K562 (cell line): ENCODE data around the gene YJU2. TPM values are rescaled to one million over a fixed set of nuclear protein-coding genes. Genes with fewer than 3 reads are reported as not detected.
A peak's percentile ranks its signal among the peaks of the same experiment; 100 is the strongest.

Source experiments
- ARID1B ChIP-seq: fragments of 450-650 bp; IDR thresholded peaks from 2 replicates; pipeline ENCODE4 v1.6.1; 2016; ENCODE audit warnings: antibody characterized with exemption, mild to moderate bottlenecking, inconsistent platforms
- CEBPG ChIP-seq, 3 experiments: fragments of 200-800 bp in 1 of 3; sonication (Bioruptor generic) in 1 of 3; sonication (generic) in 1 of 3; formaldehyde crosslinking in 1 of 3; IDR thresholded peaks in 2 of 3; conservative IDR thresholded peaks in 1 of 3; 2 replicates each; pipeline versions ENCODE4 v1.6.1 to v1.8.0; 2016 to 2022; ENCODE audit warnings: missing compliant biosample characterization in 2 of 3, missing genetic modification characterization in 2 of 3, mild to moderate bottlenecking in 1 of 3, missing genetic modification reagents in 1 of 3
- EGR1 ChIP-seq: fragments of 450-650 bp; conservative IDR thresholded peaks from 2 replicates; pipeline ENCODE4 v1.6.1; 2017; ENCODE audit warnings: mild to moderate bottlenecking
- FOXK2 ChIP-seq, 2 experiments: fragments of 450-650 bp; IDR thresholded peaks in 1 of 2; conservative IDR thresholded peaks in 1 of 2; 2 replicates each; pipeline ENCODE4 v1.6.1; 2016; ENCODE audit warnings: low read depth in 2 of 2, mild to moderate bottlenecking in 1 of 2
- FOXP1 ChIP-seq: sonication (generic); formaldehyde crosslinking; IDR thresholded peaks from 2 replicates; pipeline ENCODE4 v1.8.0; 2022; ENCODE audit warnings: mild to moderate bottlenecking, missing genetic modification reagents
- GABPB1 ChIP-seq: sonication (generic); formaldehyde crosslinking; IDR thresholded peaks from 2 replicates; pipeline ENCODE4 v1.8.0; 2022; ENCODE audit warnings: mild to moderate bottlenecking, missing genetic modification reagents
- HDGF ChIP-seq: fragments of 450-650 bp; IDR thresholded peaks from 2 replicates; pipeline ENCODE4 v1.6.1; 2016
- NONO ChIP-seq, 2 experiments: fragments of 200-400 bp in 1 of 2; fragments of 450-650 bp in 1 of 2; formaldehyde crosslinking in 1 of 2; IDR thresholded peaks; 2 replicates each; pipeline ENCODE4 v1.6.1; 2017; ENCODE audit warnings: low read depth in 2 of 2, mild to moderate bottlenecking in 2 of 2, moderate library complexity in 2 of 2, low read length in 1 of 2
- PML ChIP-seq: IDR thresholded peaks from 2 replicates; pipeline ENCODE4 v1.6.1; 2012; ENCODE audit warnings: low read length, inconsistent platforms
- POLR2A ChIP-seq: fragments of 450-650 bp; conservative IDR thresholded peaks from 2 replicates; pipeline ENCODE4 v1.6.1; 2016
- POLR2AphosphoS5 ChIP-seq: IDR thresholded peaks from 2 replicates; pipeline ENCODE4 v1.6.1; 2011; ENCODE audit warnings: mild to moderate bottlenecking, low read depth, low read length, moderate library complexity; ENCODE audit not compliant: control insufficient read depth, insufficient read depth
- RBFOX2 ChIP-seq: fragments of 200-400 bp; formaldehyde crosslinking; IDR thresholded peaks from 2 replicates; pipeline ENCODE4 v1.6.1; 2017; ENCODE audit warnings: low read depth, mild to moderate bottlenecking, low read length, moderate library complexity
- RBM39 ChIP-seq: fragments of 200-400 bp; formaldehyde crosslinking; optimal IDR thresholded peaks from 2 replicates; pipeline ENCODE3; 2018; ENCODE audit warnings: low read depth, low read length
- SMARCA4 ChIP-seq: fragments of 450-650 bp; IDR thresholded peaks from 2 replicates; pipeline ENCODE4 v1.6.1; 2016
- SUPT5H ChIP-seq: fragments of 450-650 bp; IDR thresholded peaks from 2 replicates; pipeline ENCODE4 v1.6.1; 2016
- TEAD1 ChIP-seq, 2 experiments: fragments of 450-650 bp in 1 of 2; sonication (generic) in 1 of 2; formaldehyde crosslinking; IDR thresholded peaks; 2 replicates each; pipeline versions ENCODE4 v1.4.0 to v1.8.0; 2020 to 2022; ENCODE audit warnings: mild to moderate bottlenecking in 2 of 2, missing genetic modification reagents in 1 of 2
- ZKSCAN1 ChIP-seq: fragments of 150-350 bp; IDR thresholded peaks from 2 replicates; pipeline ENCODE4 v1.6.1; 2016; ENCODE audit warnings: low read depth, low read length
- ZNF184 ChIP-seq: sonication (generic); formaldehyde crosslinking; IDR thresholded peaks from 2 replicates; pipeline ENCODE4 v1.5.0; 2020; ENCODE audit warnings: missing genetic modification reagents
- ZNF197 ChIP-seq: fragments of 200-800 bp; sonication (Bioruptor generic); IDR thresholded peaks from 2 replicates; pipeline ENCODE4 v1.6.1; 2016; ENCODE audit warnings: low read depth, missing genetic modification characterization, missing compliant biosample characterization
- ZNF408 ChIP-seq: fragments of 250-450 bp; sonication (Bioruptor Pico); IDR thresholded peaks from 2 replicates; pipeline ENCODE4 v1.4.0; 2020; ENCODE audit warnings: low read depth, mild to moderate bottlenecking, moderate library complexity
- ZNF75A ChIP-seq: fragments of 450-650 bp; formaldehyde crosslinking; IDR thresholded peaks from 2 replicates; pipeline ENCODE4 v1.4.0; 2020; ENCODE audit warnings: mild to moderate bottlenecking
- ZSCAN32 ChIP-seq: fragments of 450-650 bp; formaldehyde crosslinking; IDR thresholded peaks from 2 replicates; pipeline ENCODE4 v1.4.0; 2020; ENCODE audit warnings: mild to moderate bottlenecking, moderate library complexity
- polyA plus RNA-seq, 8 experiments: library from polyadenylated mRNA; depleted of rRNA in 4 of 8; stranded (reverse) in 5 of 8; unstranded in 3 of 8; fragments of >200 nt; fragmentation: Nextera tagmentation in 2 of 8; fragmentation: Illumina TruSeq in 1 of 8; extraction: Ambion mirVana in 2 of 8; extraction: Trizol in 1 of 8; gene quantifications; 2 replicates each; pipeline versions ENCODE4 v1.2.1 to v1.2.3, GENCODE V29; 2011 to 2014; ENCODE audit warnings: inconsistent platforms in 1 of 8, missing spikeins in 1 of 8
- total RNA-seq, 7 experiments: library from RNA; depleted of rRNA in 6 of 7; stranded (reverse); fragments of >200 nt in 6 of 7; fragmentation: Illumina TruSeq in 2 of 7; extraction: Trizol in 2 of 7; gene quantifications; 2 replicates each; pipeline versions ENCODE4 v1.2.1 to v1.2.3, GENCODE V29; 2011 to 2021; ENCODE audit warnings: low replicate concordance in 1 of 7
- TF ChIP-seq, protein P1 (sequence below), 2 experiments: IDR thresholded peaks; 2 replicates each; pipeline ENCODE4 v1.6.1; 2011; ENCODE audit warnings: borderline replicate concordance in 1 of 2, control low read depth in 1 of 2, low read depth in 1 of 2, low read length in 1 of 2, mild to moderate bottlenecking in 1 of 2, mixed read lengths in 1 of 2, moderate library complexity in 1 of 2; ENCODE audit not compliant: insufficient read depth in 1 of 2, insufficient read length in 1 of 2, poor library complexity in 1 of 2, severe bottlenecking in 1 of 2; ENCODE audit errors: extremely low read depth in 1 of 2
- TF ChIP-seq, protein P2 (sequence below), 2 experiments: fragments of 450-650 bp in 1 of 2; sonication (generic) in 1 of 2; formaldehyde crosslinking in 1 of 2; IDR thresholded peaks in 1 of 2; conservative IDR thresholded peaks in 1 of 2; 2 replicates each; pipeline versions ENCODE4 v1.6.1 to v1.8.1; 2016 to 2023; ENCODE audit warnings: mild to moderate bottlenecking in 2 of 2, moderate library complexity in 2 of 2, inconsistent platforms in 1 of 2, missing genetic modification reagents in 1 of 2
- TF ChIP-seq, protein P3 (sequence below): sonication (generic); formaldehyde crosslinking; IDR thresholded peaks from 2 replicates; pipeline ENCODE4 v1.8.1; 2022; ENCODE audit warnings: missing genetic modification reagents

Gene YJU2
- total and polyA plus RNA-seq, 9 of the 15 experiments (the other 6 are each of a cell fraction or from before 2014, with no cell fraction given) = 0.41 to 34.9 (median 19.3) TPM

DNA sequence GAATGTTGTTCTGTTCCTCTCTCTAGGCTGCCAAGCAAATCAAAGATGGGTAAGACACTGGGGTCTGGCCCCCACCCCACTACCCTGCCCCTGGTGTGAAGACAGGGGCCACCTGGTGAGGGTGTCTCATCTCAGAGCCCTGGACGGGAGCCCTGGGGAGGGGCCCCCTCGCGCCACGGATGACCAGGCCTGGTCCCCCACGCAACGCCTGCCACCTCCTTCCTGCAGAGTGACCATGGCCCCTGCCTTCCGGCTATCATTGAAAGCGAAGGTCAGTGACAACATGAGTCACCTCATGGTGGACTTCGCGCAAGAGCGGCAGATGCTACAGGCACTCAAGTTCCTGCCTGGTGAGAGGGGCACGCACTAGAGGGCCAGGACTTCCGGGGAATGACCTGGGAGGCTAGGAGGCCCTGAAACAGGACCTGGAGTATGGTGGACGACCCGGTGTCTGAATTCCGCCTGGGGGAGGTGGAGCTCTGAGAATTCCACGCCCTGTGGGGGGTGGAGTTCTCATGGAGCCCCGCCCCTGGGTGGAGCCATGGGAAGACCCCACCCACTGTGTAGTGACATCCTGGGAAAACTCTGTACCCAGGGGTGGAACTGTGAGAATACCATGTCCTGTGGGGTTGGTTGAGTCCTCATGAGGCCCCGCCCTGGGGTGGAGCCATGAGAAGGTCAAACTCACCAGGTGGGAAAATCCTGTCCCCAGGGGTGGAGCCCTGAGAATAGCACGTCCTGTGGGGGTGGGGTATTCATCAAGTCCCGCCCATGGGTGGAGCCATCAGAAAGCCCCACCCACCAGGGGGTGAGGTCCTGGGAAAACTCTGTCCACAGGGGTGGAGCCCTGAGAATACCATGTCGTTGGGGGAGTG lies 63.6 kb downstream of the YJU2 start (continued):
- TF ChIP-seq CEBPG (CRISPR knock-in tag; IDR thresholded peaks at IDR 0.05) (0 out of 2 replicates have a peak, but pooled peaks have one; percentile 35), CEBPG (tag; conservative IDR thresholded peaks at IDR 0.05 in 1 of 2, IDR thresholded peaks at IDR 0.05 in 1 of 2) (no peak), PML (peak; percentile 62; the same call in 1 of the 2 replicates), POLR2A (peak; percentile 85), ZKSCAN1 (no peak; the same call in 1 of the 2 replicates), FOXP1 (CRISPR knock-in tag) (peak; percentile 27; the same call in 1 of the 2 replicates), NONO (IDR thresholded peaks at IDR 0.05; ENCODE audit: low read depth in 2 of 2, low read length in 1 of 2) (0 out of 4 replicates have a peak, but pooled peaks of 1 of the 2 experiments have one; percentile 15), ZNF75A (CRISPR knock-in tag) (peak; percentile 78), EGR1 (0 out of 2 replicates have a peak, but pooled peaks have one; percentile 7), FOXK2 (conservative IDR thresholded peaks at IDR 0.05 in 1 of 2, IDR thresholded peaks at IDR 0.05 in 1 of 2; ENCODE audit: low read depth in 2 of 2) (peak in 1 of 2 experiments; percentile 14; a peak in 1 of 4 replicates), RBM39 (no peak), ZNF184 (no peak), RBFOX2 (peak; percentile 84), ZSCAN32 (no peak), TEAD1 (CRISPR knock-in tag; IDR thresholded peaks at IDR 0.05) (peak in 1 of 2 experiments; percentile 86; a peak in 1 of 4 replicates), SMARCA4 (0 out of 2 replicates have a peak, but pooled peaks have one; percentile 30), ZNF197 (no peak), SUPT5H (peak; percentile 87), ARID1B (peak; percentile 69), POLR2AphosphoS5 (0 out of 2 replicates have a peak, but pooled peaks have one; percentile 42), ZNF408 (CRISPR knock-in tag) (no peak), HDGF (0 out of 2 replicates have a peak, but pooled peaks have one; percentile 38), GABPB1 (CRISPR knock-in tag) (peak; percentile 26; the same call in 1 of the 2 replicates)
- TF ChIP-seq, protein P1, sequence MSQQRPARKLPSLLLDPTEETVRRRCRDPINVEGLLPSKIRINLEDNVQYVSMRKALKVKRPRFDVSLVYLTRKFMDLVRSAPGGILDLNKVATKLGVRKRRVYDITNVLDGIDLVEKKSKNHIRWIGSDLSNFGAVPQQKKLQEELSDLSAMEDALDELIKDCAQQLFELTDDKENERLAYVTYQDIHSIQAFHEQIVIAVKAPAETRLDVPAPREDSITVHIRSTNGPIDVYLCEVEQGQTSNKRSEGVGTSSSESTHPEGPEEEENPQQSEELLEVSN (IDR thresholded peaks at IDR 0.05; ENCODE audit: borderline replicate concordance in 1 of 2, extremely low read depth in 1 of 2, insufficient read depth in 1 of 2, insufficient read length in 1 of 2, low read depth in 1 of 2, low read length in 1 of 2, poor library complexity in 1 of 2, severe bottlenecking in 1 of 2) = peak; percentile 74 to 83
- TF ChIP-seq, protein P2, sequence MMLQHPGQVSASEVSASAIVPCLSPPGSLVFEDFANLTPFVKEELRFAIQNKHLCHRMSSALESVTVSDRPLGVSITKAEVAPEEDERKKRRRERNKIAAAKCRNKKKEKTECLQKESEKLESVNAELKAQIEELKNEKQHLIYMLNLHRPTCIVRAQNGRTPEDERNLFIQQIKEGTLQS (IDR thresholded peaks at IDR 0.05) = peak; percentile 90
- TF ChIP-seq, protein P2 (CRISPR knock-in tag; conservative IDR thresholded peaks at IDR 0.05) = no peak
- TF ChIP-seq, protein P3, sequence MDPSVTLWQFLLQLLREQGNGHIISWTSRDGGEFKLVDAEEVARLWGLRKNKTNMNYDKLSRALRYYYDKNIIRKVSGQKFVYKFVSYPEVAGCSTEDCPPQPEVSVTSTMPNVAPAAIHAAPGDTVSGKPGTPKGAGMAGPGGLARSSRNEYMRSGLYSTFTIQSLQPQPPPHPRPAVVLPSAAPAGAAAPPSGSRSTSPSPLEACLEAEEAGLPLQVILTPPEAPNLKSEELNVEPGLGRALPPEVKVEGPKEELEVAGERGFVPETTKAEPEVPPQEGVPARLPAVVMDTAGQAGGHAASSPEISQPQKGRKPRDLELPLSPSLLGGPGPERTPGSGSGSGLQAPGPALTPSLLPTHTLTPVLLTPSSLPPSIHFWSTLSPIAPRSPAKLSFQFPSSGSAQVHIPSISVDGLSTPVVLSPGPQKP (CRISPR knock-in tag) = no peak
